Skin epidermis (tissue), 12 donors: Measurements from ENCODE around the gene CAPN11.
A peak's percentile ranks its signal among the peaks of the same experiment; 100 is the strongest.

ENCODE experiments used
- H3K27ac ChIP-seq, 21 experiments: fragments of 200-600 bp; sonication (generic) in 11 of 21; one replicate each; pipeline ENCODE4 v1.5.0; 2020; ENCODE audit warnings: mild to moderate bottlenecking in 3 of 21, inconsistent platforms in 2 of 21, moderate library complexity in 2 of 21
- H3K4me3 ChIP-seq, 7 experiments: fragments of 200-600 bp; sonication (generic) in 2 of 7; one replicate each; pipeline ENCODE4 v1.5.0; 2020; ENCODE audit warnings: inconsistent platforms in 2 of 7, mild to moderate bottlenecking in 2 of 7, moderate library complexity in 1 of 7

Gene CAPN11

GRCh38 chr6:44150317-44150917 lies 8.2 kb upstream of the CAPN11 start:
- no peak overlapping the region for H3K27ac ChIP-seq

GRCh38 chr6:44151348-44152108 lies 7.1 kb upstream of the CAPN11 start:
- no peak overlapping the region for H3K4me3 ChIP-seq
- no peak overlapping the region for H3K27ac ChIP-seq

More at GRCh38 chr6:44150317-44150917, 8.2 kb upstream of the CAPN11 start:
- no peak overlapping the region for H3K4me3 ChIP-seq

- Histone ChIP-seq H3K4me3 (no peak overlapping the region), H3K27ac (peak overlapping the region in 1 of 21 experiments; percentile 6)
Measured at GRCh38 chr6:44152109-44152461, 6.5 kb upstream of the CAPN11 start.

GRCh38 chr6:44152533-44152932 lies 6.1 kb upstream of the CAPN11 start:
- no peak overlapping the region for H3K4me3 ChIP-seq
- peak overlapping the region in 1 of 21 experiments; percentile 6 for H3K27ac ChIP-seq

- H3K4me3 ChIP-seq: no peak overlapping the region
- H3K27ac ChIP-seq: no peak overlapping the region
Measured at GRCh38 chr6:44154067-44154466, 4.6 kb upstream of the CAPN11 start.

GRCh38 chr6:44156494-44157151 lies 2.0 kb upstream of the CAPN11 start:
- Histone ChIP-seq H3K27ac (no peak overlapping the region), H3K4me3 (no peak overlapping the region)

- H3K4me3 ChIP-seq: no peak overlapping the region
- no peak overlapping the region for H3K27ac ChIP-seq
Measured at GRCh38 chr6:44157152-44157521, 1.5 kb upstream of the CAPN11 start.

- Histone ChIP-seq H3K27ac (no peak overlapping the region), H3K4me3 (no peak overlapping the region)
Measured at GRCh38 chr6:44161997-44162338, 3.3 kb downstream of the CAPN11 start.

GRCh38 chr6:44162876-44163625 lies 4.4 kb downstream of the CAPN11 start:
- Histone ChIP-seq H3K4me3 (no peak overlapping the region), H3K27ac (no peak overlapping the region)

GRCh38 chr6:44166116-44166515 lies 7.5 kb downstream of the CAPN11 start:
- Histone ChIP-seq H3K4me3 (no peak overlapping the region), H3K27ac (no peak overlapping the region)

GRCh38 chr6:44166591-44167184 lies 8.1 kb downstream of the CAPN11 start:
- no peak overlapping the region for H3K27ac ChIP-seq
- no peak overlapping the region for H3K4me3 ChIP-seq

GRCh38 chr6:44167567-44167966 lies 8.9 kb downstream of the CAPN11 start:
- no peak overlapping the region for H3K27ac ChIP-seq
- no peak overlapping the region for H3K4me3 ChIP-seq

- H3K4me3 ChIP-seq: no peak overlapping the region
- no peak overlapping the region for H3K27ac ChIP-seq
Measured at GRCh38 chr6:44169154-44169553, 10.5 kb downstream of the CAPN11 start.

- no peak overlapping the region for H3K27ac ChIP-seq
- H3K4me3 ChIP-seq: no peak overlapping the region
Measured at GRCh38 chr6:44169886-44170570, 11.4 kb downstream of the CAPN11 start.

- no peak overlapping the region for H3K27ac ChIP-seq
- H3K4me3 ChIP-seq: no peak overlapping the region
Measured at GRCh38 chr6:44171899-44172546, 13.4 kb downstream of the CAPN11 start.

GRCh38 chr6:44172731-44173500 lies 14.3 kb downstream of the CAPN11 start:
- H3K27ac ChIP-seq: no peak overlapping the region
- no peak overlapping the region for H3K4me3 ChIP-seq

- H3K4me3 ChIP-seq: no peak overlapping the region
- H3K27ac ChIP-seq: peak overlapping the region in 1 of 21 experiments; percentile 42
Measured at GRCh38 chr6:44176130-44176761, 17.6 kb downstream of the CAPN11 start.
